HAP-1 (cell line): ENCODE measurements around the gene CD2AP.

Source experiments
- DNase-seq, 2 experiments: peaks; one replicate each; pipeline ENCODE4 v3.0.0-alpha.2; 2016 to 2020; ENCODE audit warnings: low spot score in 2 of 2
- H3K27me3 ChIP-seq: fragments of 250-450 bp; sonication (Bioruptor Pico); 2 replicates; pipeline ENCODE4 v1.5.1; 2020; ENCODE audit warnings: low read depth, mild to moderate bottlenecking, moderate library complexity
- H3K36me3 ChIP-seq: fragments of 250-450 bp; sonication (Bioruptor Pico); replicated peaks from 2 replicates; pipeline ENCODE4 v1.5.1; 2020; ENCODE audit warnings: mild to moderate bottlenecking
- H3K4me1 ChIP-seq: fragments of 250-450 bp; sonication (Bioruptor Pico); 2 replicates; pipeline ENCODE4 v1.5.1; 2020; ENCODE audit warnings: mild to moderate bottlenecking
- H3K4me3 ChIP-seq: fragments of 250-450 bp; sonication (Bioruptor Pico); 2 replicates; pipeline ENCODE4 v1.5.1; 2020; ENCODE audit warnings: mild to moderate bottlenecking, moderate library complexity
- H3K9me3 ChIP-seq: fragments of 250-450 bp; sonication (Bioruptor Pico); 2 replicates; pipeline ENCODE4 v1.5.1; 2020; ENCODE audit warnings: mild to moderate bottlenecking, moderate library complexity
- in situ Hi-C: fragments of 300-500 bp; cut with MboI; formaldehyde crosslinking; loops from 3 replicates; pipeline ENCODE4 v1.14.3; 2020; ENCODE audit warnings: low sequenced_read_pairs, inconsistent platforms, mixed read lengths

Gene CD2AP

DNA sequence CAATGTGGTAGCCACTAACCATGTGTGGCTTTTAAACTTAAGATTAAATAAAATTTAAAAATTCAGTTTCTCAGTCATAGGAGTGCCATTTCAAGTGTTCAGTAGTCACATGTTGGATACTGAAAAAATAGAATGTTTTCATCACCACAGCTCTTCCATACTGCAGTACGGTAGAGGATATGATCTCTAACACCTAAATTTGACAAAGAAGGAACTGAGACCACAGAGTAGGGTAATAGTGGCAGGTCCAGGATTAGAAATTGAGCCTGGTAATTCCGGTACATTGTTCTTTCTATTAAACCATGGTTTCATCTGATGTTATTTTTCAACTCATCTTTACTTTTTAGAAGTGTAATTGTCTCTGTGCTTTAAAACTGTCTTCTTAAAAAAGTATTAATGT lies 104.0 kb downstream of the CD2AP start:
- Histone ChIP-seq H3K36me3 (peaks cover 2% of the 10 kb centered on the region), H3K27me3 (no peaks in the 10 kb centered on the region), H3K9me3 (no peaks in the 10 kb centered on the region), H3K4me3 (no peak overlapping the region), H3K4me1 (no peaks in the 10 kb centered on the region)
- in situ Hi-C loops: no loop called here
- no peak for DNase-seq

DNA sequence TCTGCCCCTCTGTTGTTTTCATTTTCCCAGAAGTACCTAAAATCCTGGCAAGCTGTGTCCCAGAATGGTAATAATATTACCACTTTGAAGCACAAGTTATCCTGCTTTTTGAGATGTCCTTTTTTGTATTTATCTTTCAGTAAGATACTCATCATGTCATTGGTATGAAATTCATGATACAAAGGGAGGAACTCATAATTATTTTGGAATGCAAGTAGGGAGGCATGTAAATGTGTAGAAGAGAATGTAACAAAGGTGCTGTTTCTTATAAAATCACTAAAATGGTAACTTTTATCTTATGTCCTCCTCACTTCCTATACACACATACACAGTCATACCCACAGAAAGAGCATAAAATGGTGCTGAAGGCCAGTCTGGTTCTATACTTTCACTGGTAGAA lies 109.9 kb downstream of the CD2AP start:
- H3K36me3 ChIP-seq: no peaks in the 10 kb centered on the region
- H3K27me3 ChIP-seq: no peaks in the 10 kb centered on the region
- DNase-seq: no peak
- in situ Hi-C loops: no loop called here
- H3K4me1 ChIP-seq: peaks cover 5% of the 10 kb centered on the region
- no peak overlapping the region for H3K4me3 ChIP-seq
- no peaks in the 10 kb centered on the region for H3K9me3 ChIP-seq

DNA sequence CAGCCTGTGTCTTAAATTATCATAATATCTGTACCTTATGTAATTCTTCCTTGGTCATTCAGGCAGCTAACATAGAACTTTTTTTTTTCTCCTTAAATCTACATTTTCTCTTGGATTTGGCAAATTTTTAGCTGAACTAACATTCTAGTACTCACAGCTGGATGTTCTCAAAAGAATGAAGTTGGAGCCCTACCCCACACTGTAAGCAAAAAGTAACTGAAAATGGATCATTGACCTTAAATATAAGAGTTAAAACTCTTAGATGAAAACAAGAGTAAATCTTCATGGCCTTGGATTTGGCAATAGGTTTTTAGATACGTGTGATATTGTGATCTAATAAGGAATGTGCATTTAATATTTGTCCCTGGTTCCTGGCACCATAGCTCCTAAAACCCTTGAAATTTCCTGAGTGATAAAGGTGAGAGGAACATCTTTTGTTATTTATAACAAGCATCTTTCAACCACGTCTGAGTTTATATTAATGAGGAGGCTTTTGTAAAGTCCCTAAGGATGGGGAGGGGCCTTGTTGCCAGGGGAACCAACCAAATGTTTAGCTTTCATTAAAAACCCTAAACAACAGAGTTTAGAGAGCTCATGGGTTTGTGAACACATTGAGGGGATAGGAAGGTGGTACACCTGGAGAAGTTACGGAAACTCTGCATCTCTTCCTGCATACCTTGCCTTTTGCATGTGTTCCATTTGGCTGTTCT lies 114.7 kb downstream of the CD2AP start:
- peaks cover 8% of the 10 kb centered on the region for H3K4me1 ChIP-seq
- H3K4me3 ChIP-seq: no peak overlapping the region
- DNase-seq: peak; percentile 50 to 62
- peaks cover 14% of the 10 kb centered on the region for H3K36me3 ChIP-seq
- H3K9me3 ChIP-seq: no peaks in the 10 kb centered on the region
- H3K27me3 ChIP-seq: no peaks in the 10 kb centered on the region
- in situ Hi-C loops: no loop called here

DNA sequence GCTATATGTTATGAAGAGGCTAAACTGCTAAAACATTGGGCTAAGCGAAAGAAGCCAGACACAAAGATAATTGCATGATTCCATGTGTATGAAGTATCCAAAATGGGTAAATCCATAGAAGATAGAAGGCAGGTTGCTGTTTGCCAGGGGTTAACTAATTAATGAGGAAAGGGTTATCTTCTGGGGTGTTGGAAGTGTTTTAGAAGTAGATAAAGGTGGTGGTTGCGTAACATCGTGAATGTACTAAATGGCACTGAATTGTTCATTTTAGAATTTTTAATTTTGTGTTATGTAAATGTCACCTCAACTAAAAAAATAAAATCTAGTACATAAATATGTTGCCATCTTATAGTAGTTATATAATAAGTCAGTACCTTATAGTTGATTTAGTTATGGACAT lies 116.4 kb downstream of the CD2AP start:
- DNase-seq: no peak
- Histone ChIP-seq H3K4me1 (peaks cover 8% of the 10 kb centered on the region), H3K27me3 (no peaks in the 10 kb centered on the region), H3K36me3 (peaks cover 23% of the 10 kb centered on the region), H3K4me3 (no peak overlapping the region), H3K9me3 (no peaks in the 10 kb centered on the region)
- in situ Hi-C loops: no loop called here

DNA sequence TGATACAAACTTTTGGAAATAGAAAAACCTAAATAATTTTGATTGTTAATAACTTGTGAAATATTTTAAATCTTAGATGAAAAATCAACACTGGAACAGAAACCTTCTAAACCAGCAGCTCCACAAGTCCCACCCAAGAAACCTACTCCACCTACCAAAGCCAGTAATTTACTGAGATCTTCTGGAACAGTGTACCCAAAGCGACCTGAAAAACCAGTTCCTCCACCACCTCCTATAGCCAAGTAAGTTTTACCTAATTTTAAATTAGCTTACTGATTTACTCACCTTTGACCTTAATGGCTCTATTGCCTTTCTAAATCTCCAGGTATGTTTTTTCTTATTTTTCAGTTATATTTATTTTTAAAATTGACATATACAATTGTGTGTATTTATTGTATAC lies 118.2 kb downstream of the CD2AP start:
- Histone ChIP-seq H3K4me1 (peaks cover 8% of the 10 kb centered on the region), H3K27me3 (no peaks in the 10 kb centered on the region), H3K4me3 (no peak overlapping the region), H3K36me3 (peaks cover 23% of the 10 kb centered on the region), H3K9me3 (no peaks in the 10 kb centered on the region)
- in situ Hi-C loops: no loop called here
- DNase-seq: no peak

DNA sequence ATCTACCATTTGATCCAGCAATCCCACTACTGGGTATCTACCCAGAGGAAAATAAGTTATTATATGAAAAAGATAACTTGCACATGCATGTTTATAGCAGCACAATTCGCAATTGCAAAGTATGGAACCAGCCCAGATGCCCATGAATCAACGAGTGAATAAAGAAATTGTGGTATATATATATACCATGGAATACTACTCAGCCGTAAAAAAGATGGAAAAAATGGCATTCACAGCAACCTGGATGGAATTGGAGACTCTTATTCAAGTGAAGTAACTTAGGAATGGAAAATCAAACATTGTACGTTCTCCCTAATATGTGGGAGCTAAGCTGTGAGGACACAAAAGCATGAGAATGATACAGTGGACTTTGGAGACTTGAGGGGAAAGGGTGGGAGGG lies 120.8 kb downstream of the CD2AP start:
- Histone ChIP-seq H3K36me3 (peaks cover 23% of the 10 kb centered on the region), H3K4me1 (no peaks in the 10 kb centered on the region), H3K9me3 (no peaks in the 10 kb centered on the region), H3K27me3 (no peaks in the 10 kb centered on the region), H3K4me3 (no peak overlapping the region)
- in situ Hi-C loops: no loop called here
- DNase-seq: no peak

DNA sequence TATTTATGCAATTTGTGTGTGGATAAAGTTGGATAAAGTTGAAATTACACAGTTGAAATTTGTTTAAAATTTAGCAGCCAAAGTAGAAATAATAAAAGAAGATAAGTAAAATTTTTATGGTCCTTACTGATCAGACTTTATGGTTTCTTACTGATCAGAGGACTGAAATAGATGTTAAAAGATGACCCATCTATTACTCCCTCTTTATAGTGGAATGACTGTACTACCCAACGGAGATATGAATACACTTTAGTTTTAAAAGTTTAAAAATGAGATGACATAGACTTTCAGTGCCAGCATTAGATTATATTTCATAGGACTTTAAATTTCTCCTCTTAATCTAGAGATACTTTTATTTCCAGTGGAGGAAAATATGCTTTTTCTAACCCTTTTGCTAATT lies 121.9 kb downstream of the CD2AP start:
- in situ Hi-C loops: no loop called here
- no peak for DNase-seq
- Histone ChIP-seq H3K9me3 (no peaks in the 10 kb centered on the region), H3K27me3 (no peaks in the 10 kb centered on the region), H3K4me1 (no peaks in the 10 kb centered on the region), H3K4me3 (no peak overlapping the region), H3K36me3 (peaks cover 23% of the 10 kb centered on the region)

DNA sequence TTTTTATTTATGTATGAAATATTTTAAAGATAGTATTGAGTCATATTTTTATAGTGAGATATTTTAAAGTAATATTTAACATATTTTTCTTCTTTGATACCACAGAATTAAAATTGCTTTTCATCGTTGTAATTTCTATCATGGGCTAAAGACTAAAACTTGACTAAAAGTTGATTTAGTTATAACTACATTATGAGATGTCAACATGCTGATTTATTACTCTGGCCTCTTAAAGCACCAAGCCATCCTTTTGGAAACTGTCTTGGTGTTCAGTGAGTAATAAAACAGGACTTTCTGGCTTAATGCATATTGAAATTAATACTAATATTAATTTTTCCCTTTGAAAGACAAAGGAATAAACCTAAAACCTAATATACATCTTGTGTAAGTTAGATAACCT lies 125.6 kb downstream of the CD2AP start:
- H3K9me3 ChIP-seq: no peaks in the 10 kb centered on the region
- H3K27me3 ChIP-seq: no peaks in the 10 kb centered on the region
- H3K4me3 ChIP-seq: no peak overlapping the region
- H3K4me1 ChIP-seq: no peaks in the 10 kb centered on the region
- H3K36me3 ChIP-seq: peaks cover 6% of the 10 kb centered on the region
- DNase-seq: no peak
- in situ Hi-C loops: loop anchor here (25.0 kb wide), 1 partner anchor 191 kb away; no protein-coding TSS in a partner anchor

DNA sequence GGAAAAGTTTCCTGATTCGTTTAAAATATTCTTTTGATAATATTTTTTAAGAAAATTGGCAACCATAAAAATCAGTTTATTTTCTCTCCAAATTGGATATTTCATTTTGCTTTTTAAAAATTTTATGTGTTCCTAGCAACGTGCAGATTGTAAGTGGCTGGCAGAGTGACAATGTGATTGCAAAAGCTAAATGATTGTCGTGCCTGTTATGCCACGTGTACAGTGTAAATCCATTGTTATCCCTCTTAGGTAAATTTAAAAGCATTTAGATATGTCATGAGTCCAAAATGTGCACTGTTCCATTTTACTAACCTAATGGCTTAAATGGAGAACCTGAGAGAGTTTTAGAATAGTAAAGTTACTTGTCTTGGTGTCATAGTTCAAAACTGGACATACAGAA lies 126.4 kb downstream of the CD2AP start:
- Histone ChIP-seq H3K27me3 (no peaks in the 10 kb centered on the region), H3K4me1 (no peaks in the 10 kb centered on the region), H3K36me3 (peaks cover 3% of the 10 kb centered on the region), H3K9me3 (no peaks in the 10 kb centered on the region), H3K4me3 (no peak overlapping the region)
- DNase-seq: no peak
- in situ Hi-C loops: loop anchor here (25.0 kb wide), 1 partner anchor 192 kb away; no protein-coding TSS in a partner anchor

DNA sequence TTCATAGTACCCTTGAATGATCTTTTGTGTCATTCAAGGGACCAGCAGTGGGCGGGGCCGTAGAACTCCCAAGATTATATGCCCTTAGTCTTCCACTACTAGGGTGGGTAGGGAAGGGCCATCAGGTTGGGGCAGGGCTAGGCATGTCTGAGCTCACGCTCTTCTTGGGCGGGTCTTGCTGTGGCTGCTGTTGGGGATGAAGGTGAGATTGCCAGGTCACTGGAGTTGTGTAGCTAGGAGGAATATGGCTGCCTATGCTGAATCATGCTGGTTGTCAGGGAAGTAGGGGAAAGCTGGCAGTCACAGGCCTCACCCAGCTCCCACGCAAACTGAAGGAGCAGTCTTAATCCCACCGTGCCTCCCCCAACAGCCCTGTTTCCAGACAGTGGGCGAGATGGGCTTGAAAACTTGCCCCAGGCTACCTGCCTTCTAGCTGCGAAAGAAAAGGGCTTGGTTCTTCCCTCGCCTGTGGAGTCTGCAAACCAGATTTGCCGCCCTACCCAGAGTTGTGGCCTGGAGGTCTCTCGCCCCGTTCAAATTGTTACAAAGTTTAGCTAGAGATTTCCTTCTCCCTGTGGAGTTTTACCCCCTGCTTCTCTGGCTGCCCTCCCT lies 144.4 kb downstream of the CD2AP start:
- Histone ChIP-seq H3K9me3 (no peaks in the 10 kb centered on the region), H3K4me1 (no peaks in the 10 kb centered on the region; the same call in 1 of the 2 replicates), H3K27me3 (no peaks in the 10 kb centered on the region), H3K36me3 (peaks cover 11% of the 10 kb centered on the region), H3K4me3 (no peak overlapping the region)
- in situ Hi-C loops: loop anchor here (25.0 kb wide), 1 partner anchor 210 kb away; no protein-coding TSS in a partner anchor
- no peak for DNase-seq

DNA sequence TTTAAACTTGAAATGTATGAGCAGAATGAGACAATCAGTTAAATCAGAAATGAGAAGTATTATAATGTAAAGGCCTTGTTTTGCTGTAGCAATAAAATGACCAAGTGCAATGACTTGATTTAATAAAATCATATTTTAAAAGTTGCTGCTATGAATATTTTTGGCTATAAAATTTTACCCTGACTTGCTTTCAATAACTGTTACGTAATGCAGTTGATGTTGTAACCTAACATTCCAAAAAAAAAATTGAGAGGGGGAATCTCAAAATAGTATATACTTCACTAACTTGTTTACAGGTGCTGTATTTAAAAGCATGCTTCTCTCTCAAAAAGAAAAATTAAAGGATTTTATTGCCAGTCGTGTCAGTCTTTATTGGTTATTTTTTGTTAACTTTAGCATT lies 149.2 kb downstream of the CD2AP start:
- H3K27me3 ChIP-seq: no peaks in the 10 kb centered on the region
- H3K36me3 ChIP-seq: peaks cover 5% of the 10 kb centered on the region
- H3K4me3 ChIP-seq: no peak overlapping the region
- H3K4me1 ChIP-seq: no peaks in the 10 kb centered on the region; the same call in 1 of the 2 replicates
- DNase-seq: no peak
- H3K9me3 ChIP-seq: no peaks in the 10 kb centered on the region
- in situ Hi-C loops: no loop called here

DNA sequence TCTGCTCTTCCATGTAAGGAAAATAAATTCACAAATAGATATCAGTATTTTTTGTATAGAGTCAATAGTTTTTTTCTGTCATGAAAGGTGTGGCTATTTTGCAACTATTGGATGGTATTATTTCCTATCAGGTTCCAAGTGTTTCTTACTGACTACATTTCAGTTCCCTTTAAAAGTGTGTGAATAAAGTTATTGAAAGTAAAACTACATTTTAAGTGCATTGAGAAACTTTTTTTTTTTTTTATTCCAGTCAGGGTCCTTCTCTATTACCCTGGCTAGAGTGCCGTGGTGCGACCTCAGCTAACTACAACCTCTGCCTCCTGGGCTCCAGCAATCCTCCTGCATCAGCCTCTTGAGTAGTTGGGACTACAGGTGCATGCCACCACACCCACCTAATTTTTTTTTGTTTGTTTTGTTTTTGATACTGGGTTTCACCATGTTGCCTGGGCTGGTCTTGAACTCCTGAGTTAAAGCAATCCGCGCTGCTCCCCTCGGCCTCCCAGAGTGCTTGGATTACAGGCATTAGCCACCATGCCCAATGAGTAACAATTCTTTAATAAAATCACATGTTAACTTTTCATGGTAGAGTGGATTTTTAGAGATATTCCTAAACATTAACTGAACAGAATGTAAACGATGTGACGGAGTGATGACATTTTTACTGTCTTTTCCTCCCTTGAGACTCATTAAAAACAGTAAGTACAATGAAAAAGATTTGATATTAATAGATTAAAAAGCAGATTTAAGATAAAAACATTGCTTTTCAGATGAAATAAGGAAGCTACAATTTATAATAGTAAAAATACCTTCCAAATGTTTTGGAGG lies 151.1 kb downstream of the CD2AP start:
- no peaks in the 10 kb centered on the region; the same call in 1 of the 2 replicates for H3K36me3 ChIP-seq
- no peaks in the 10 kb centered on the region for H3K9me3 ChIP-seq
- no peak overlapping the region for H3K4me3 ChIP-seq
- H3K4me1 ChIP-seq: no peaks in the 10 kb centered on the region; the same call in 1 of the 2 replicates
- no peaks in the 10 kb centered on the region for H3K27me3 ChIP-seq
- in situ Hi-C loops: no loop called here
- no peak for DNase-seq

DNA sequence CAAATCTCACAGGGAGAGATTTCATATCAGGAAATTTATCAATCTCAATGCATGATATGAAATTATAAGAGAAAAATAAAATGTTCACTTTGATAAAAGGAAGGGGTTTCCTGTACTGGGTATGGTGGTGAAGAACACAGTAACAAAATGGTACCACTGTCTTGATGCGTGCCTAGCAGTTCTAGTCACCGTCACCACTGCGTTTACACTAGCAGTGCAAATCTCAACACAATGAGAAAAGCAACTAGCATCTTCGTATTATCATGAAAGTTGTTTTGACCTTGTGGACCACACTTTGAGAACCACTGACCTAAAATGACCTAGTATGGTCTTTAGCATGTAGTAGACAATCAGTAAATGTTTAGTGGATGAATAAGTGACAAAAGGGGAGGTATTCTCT lies 152.4 kb downstream of the CD2AP start:
- no peaks in the 10 kb centered on the region for H3K4me1 ChIP-seq
- no peaks in the 10 kb centered on the region for H3K36me3 ChIP-seq
- no peak overlapping the region for H3K4me3 ChIP-seq
- DNase-seq: no peak
- no peaks in the 10 kb centered on the region for H3K9me3 ChIP-seq
- in situ Hi-C loops: loop anchor here (10.0 kb wide), 1 partner anchor 145 kb away; no protein-coding TSS in a partner anchor
- no peaks in the 10 kb centered on the region for H3K27me3 ChIP-seq

DNA sequence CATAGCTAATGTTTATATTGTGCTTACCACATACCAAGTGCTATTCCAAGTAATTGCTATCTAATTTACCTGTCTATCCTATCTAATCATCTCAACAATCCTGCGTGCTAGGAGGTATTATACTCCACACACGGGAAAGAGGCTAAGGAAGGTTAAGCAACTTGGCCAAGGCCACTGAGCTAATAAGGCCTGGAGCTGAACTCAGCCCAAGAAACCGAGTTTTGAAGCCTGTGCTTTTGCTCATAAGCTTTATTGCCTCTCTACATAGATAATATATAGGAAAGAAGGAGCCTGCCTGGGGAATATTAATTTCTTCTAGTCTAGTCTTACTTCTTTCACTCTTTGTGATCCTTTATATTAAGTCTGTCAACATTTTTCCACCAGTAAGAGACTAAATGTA lies 153.0 kb downstream of the CD2AP start:
- Histone ChIP-seq H3K4me3 (no peak overlapping the region), H3K9me3 (no peaks in the 10 kb centered on the region), H3K4me1 (no peaks in the 10 kb centered on the region), H3K27me3 (no peaks in the 10 kb centered on the region), H3K36me3 (no peaks in the 10 kb centered on the region)
- in situ Hi-C loops: loop anchor here (10.0 kb wide), 1 partner anchor 144 kb away; no protein-coding TSS in a partner anchor
- no peak for DNase-seq
